Measurements from ENCODE around the gene JAZF1.

The JAZF1 gene

GRCh38 chr7:28180364-28181147, at the start of gene JAZF1:
Gene JAZF1, minus strand, starts transcription at chr7:28180795.
- peak; percentile 16 to 34 for DNase-seq (ENCODE audit: low read depth in 1 of 2, low spot score in 1 of 2)

- DNase-seq (ENCODE audit: low read depth in 1 of 2, low spot score in 1 of 2) = no peak
Measured at GRCh38 chr7:28230261-28230660, 49.7 kb upstream of the JAZF1 start.

- no peak for DNase-seq (ENCODE audit: low read depth in 1 of 2, low spot score in 1 of 2)
Measured at GRCh38 chr7:28228396-28228795, 47.8 kb upstream of the JAZF1 start.

- DNase-seq (ENCODE audit: low read depth in 1 of 2, low spot score in 1 of 2) = no peak
Measured at GRCh38 chr7:28226003-28226402, 45.4 kb upstream of the JAZF1 start.

- no peak for DNase-seq (ENCODE audit: low read depth in 1 of 2, low spot score in 1 of 2)
Measured at GRCh38 chr7:28225576-28225975, 45.0 kb upstream of the JAZF1 start.

GRCh38 chr7:28224675-28225074, 44.1 kb upstream of the JAZF1 start:
- no peak for DNase-seq (ENCODE audit: low read depth in 1 of 2, low spot score in 1 of 2)

GRCh38 chr7:28224172-28224571, 43.6 kb upstream of the JAZF1 start:
- no peak for DNase-seq (ENCODE audit: low read depth in 1 of 2, low spot score in 1 of 2)

GRCh38 chr7:28222636-28223035, 42.0 kb upstream of the JAZF1 start:
- DNase-seq (ENCODE audit: low read depth in 1 of 2, low spot score in 1 of 2) = no peak

GRCh38 chr7:28219793-28220192, 39.2 kb upstream of the JAZF1 start:
- no peak for DNase-seq (ENCODE audit: low read depth in 1 of 2, low spot score in 1 of 2)

GRCh38 chr7:28217143-28217542, 36.5 kb upstream of the JAZF1 start:
- DNase-seq (ENCODE audit: low read depth in 1 of 2, low spot score in 1 of 2) = no peak

- DNase-seq (ENCODE audit: low read depth in 1 of 2, low spot score in 1 of 2) = no peak
Measured at GRCh38 chr7:28211006-28211405, 30.4 kb upstream of the JAZF1 start.

GRCh38 chr7:28208506-28208905, 27.9 kb upstream of the JAZF1 start:
- no peak for DNase-seq (ENCODE audit: low read depth in 1 of 2, low spot score in 1 of 2)

- no peak for DNase-seq (ENCODE audit: low read depth in 1 of 2, low spot score in 1 of 2)
Measured at GRCh38 chr7:28207486-28208158, 27.0 kb upstream of the JAZF1 start.

GRCh38 chr7:28205506-28205905, 24.9 kb upstream of the JAZF1 start:
- DNase-seq (ENCODE audit: low read depth in 1 of 2, low spot score in 1 of 2) = no peak

- no peak for DNase-seq (ENCODE audit: low read depth in 1 of 2, low spot score in 1 of 2)
Measured at GRCh38 chr7:28203508-28204240, 23.1 kb upstream of the JAZF1 start.

- DNase-seq (ENCODE audit: low read depth in 1 of 2, low spot score in 1 of 2) = no peak
Measured at GRCh38 chr7:28202222-28202621, 21.6 kb upstream of the JAZF1 start.

GRCh38 chr7:28201131-28201530, 20.5 kb upstream of the JAZF1 start:
- DNase-seq (ENCODE audit: low read depth in 1 of 2, low spot score in 1 of 2) = no peak

- DNase-seq (ENCODE audit: low read depth in 1 of 2, low spot score in 1 of 2) = no peak
Measured at GRCh38 chr7:28200598-28200997, 20.0 kb upstream of the JAZF1 start.

GRCh38 chr7:28199021-28199510, 18.5 kb upstream of the JAZF1 start:
- no peak for DNase-seq (ENCODE audit: low read depth in 1 of 2, low spot score in 1 of 2)

GRCh38 chr7:28195910-28196620, 15.5 kb upstream of the JAZF1 start:
- no peak for DNase-seq (ENCODE audit: low read depth in 1 of 2, low spot score in 1 of 2)

All from activated T-helper 1 cell treated with anti-CD3 and anti-CD28 coated beads, Interleukin-2, amount 50 U/mL, for 16 hours (primary cell).